ENCODE measurements around the gene DHFR.

Gene DHFR

DNA sequence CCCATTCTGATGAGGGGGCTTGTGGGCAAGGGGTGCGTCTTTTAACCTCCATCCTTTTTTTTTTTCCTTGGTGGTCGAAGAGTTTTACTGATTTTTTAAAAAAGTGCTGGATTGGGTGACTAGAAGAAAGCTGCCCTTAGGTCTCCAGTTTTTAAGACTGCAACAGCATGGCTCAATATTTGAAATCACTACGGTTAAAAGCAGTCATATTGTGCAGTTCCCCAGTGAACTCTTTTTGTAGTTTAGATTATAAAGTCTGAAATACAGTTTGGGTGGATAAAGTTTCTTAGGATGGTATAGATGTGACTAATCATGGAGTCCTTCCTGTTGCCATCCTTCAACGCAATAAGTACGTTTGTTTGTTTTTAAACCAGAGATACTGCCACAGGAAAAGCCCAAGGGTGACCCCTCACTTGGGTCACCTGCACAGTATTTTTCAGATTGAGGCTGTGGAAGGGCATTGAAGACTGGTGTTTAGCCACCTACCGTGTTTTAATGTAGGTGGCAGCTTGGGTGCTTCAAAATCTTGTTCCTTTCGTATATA lies 520 bp upstream of the DHFR start:
- DNase-seq (ENCODE audit: low spot score): no peak

DNA sequence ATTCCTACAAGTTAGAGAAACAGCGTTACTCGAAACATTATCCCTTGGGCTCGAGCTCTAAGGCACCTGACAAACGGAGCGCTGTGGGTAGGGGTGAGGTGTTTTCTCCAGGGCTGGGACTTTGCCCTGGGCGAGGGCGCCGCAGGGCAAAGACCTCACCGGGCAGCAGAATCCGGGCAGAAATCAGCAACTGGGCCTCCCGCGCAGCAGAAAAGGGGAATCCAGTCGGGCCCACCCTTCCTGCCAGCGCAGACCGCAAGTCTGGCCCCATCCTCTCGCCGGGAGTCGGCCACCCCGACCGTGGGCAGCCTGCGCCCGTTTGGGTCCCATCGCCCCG lies 761 bp downstream of the DHFR start:
- no peak for DNase-seq (ENCODE audit: low spot score)

DNA sequence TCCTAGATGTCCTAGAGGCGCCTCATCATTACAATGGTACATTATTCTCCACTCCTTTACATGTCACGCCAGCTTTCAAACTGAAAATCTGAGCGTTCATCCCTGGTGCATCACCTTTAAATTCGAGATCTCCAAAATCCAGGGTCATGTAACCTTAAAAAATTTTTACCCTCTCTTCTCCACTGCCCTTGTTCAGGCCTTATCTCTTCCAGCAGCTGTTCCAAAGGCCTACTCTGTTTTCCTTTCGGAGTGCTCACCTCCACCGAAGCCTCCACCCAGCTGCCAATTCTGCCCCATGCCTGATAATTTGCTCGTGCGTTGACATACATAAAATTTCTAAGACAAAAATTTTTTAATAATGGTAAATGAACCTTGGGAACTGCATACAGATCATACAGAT lies 1.3 kb downstream of the DHFR start:
- no peak for DNase-seq (ENCODE audit: low spot score)

DNA sequence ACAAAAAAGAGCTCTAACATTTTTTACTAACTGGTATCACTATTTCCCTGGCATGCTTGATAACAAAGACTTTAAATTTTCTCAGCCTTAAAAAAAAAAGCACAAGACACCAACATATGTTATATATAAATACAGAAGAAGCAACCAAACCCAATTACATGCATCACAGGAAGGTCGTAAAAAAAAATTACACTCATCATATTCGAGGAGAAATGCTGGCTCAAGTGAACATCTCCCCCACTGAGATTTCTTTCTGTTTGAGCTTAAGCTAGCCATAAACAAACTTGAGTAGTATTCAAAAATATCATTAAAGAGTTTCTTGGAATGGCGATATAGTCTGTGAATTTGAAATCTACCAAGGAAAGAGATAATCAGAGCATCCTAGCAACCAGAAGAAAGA lies 7.9 kb downstream of the DHFR start:
- no peak for DNase-seq (ENCODE audit: low spot score)

DNA sequence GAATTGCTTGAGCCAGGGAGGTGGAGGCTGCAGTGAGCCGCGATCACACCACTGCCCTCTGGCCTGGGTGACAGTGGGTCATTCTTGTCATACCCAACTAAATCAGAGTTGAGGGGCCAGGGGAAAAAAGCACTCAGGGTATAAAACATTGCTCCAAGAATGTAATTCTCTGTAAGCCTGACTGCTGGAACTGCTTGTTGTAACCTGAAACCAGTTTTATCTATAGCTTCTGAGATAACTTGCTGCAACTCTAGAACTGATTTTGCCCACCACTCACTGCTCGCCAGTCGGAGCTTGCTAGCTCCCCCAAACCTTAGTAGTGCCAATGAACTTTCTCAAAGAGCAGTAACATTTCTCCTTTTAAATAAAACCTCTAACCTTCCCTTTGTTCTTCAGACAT lies 9.9 kb downstream of the DHFR start:
- DNase-seq (ENCODE audit: low spot score): no peak

DNA sequence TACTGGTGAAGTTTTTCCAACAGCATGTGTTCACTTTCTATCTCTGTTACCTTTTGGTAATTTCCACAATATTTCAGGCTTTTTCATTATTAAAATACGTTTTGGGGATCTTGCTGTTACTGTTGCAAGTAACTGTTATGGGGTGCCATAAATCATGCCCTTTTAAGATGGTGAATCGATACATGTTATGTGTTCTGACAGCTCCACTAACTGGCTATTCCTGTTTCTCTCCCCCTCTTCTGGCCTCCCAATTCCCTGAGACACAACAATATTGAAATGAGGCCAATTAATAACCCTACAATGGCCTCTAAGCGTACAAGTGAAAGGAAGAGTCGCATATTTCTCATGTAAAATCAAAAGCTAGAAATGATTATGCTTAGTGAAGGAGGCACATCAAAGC lies 13.4 kb downstream of the DHFR start:
- no peak for DNase-seq (ENCODE audit: low spot score)

DNA sequence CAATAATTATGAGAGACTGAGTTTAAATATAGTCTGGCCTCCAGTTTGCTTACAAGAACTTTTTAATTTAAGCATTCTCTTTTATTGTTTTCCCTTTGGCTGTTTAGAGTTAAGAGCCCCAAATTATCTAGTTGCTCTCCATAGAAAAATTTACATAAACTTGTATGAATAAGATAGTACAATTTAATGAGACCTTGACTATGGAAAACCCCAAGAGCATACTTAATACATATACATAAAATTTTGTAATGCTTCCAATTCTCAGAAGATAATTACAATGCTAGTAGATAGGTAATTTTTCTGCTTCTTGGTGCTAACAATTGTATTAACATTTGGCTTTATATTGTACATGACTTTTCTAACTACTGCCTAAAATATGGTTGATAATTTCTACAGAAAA lies 20.6 kb downstream of the DHFR start:
- no peak for DNase-seq (ENCODE audit: low spot score)

DNA sequence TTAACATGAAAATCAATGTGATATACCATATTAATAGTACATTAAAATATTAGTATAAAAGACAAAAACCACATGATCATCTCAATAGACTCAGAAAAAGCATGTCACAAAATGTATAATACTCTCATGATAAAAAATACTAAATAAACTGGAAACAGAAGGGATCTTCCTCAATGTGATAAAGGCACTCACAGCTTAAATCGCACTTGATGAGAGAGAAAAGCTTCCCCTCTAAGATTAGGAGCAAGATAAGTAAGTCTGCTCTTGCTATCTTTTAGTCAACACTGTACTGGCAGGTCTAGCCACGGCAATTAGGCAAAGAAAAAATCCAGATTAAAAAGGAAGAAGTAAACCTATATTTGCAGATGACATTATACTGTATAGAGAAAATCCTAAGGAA lies 22.1 kb downstream of the DHFR start:
- DNase-seq (ENCODE audit: low spot score): no peak

DNA sequence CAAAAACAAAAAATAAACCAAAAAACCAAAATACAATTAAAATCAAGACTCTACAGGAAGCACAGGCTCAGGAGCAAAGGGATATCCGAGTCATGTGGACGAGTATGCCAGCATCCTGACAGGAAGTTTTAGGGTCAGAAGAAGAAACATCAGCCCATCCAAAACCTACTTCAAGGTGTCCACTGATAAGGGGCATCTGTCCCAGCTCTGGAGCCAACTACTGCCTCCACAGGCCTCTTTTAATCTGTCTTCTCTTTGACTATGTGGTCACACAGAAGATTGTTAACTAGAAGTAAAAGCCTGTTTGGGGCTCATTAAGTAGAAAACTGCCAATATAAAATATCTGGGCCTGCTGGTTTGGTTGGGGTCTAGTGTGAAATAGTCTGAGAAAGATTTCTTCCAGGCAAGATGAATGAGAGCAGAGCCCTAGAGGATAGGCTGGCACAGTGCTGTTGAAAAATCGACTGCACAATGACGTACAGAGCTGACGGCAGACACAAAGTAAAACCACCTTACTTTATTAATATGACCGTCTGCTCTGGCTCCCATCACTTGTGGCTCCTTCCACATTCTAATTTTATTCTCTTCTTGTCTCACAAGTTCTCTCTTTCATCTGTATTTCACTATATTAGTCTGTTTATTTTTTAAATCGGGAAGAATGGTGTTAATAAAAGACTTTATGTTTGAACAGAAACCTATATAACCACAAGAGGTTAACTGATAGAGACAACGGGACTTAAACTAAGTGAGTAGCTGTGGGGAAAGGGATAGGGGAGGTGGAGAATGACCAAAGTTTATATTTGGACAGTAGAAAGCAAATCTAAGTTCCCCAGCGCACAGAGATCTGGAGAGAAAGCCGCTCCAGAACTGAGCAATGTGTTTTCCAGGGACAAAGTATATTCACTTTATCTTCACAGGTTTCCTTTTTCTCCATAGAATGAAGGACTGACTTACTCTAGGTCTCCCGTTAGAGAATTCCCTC lies 23.2 kb downstream of the DHFR start:
- no peak for DNase-seq (ENCODE audit: low spot score)

DNA sequence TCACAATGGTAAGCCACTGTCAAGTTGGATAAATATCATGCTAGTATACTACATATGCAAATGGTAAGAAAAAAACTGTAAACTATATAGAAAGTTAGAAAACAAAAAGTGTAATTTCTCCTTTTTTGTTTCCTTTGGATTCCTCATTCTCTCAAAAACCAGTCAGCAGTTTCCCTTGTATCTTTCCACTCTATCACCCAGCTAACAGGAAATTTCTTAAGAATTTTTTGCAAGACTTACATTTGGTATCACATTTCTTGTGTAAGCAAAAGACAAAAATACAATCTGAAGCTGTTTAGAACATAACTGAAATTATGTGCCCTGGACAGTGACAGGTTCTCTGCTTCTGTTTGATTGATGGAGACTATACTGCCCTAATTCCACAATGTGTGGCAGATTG lies 25.5 kb downstream of the DHFR start:
- DNase-seq (ENCODE audit: low spot score): no peak

DNA sequence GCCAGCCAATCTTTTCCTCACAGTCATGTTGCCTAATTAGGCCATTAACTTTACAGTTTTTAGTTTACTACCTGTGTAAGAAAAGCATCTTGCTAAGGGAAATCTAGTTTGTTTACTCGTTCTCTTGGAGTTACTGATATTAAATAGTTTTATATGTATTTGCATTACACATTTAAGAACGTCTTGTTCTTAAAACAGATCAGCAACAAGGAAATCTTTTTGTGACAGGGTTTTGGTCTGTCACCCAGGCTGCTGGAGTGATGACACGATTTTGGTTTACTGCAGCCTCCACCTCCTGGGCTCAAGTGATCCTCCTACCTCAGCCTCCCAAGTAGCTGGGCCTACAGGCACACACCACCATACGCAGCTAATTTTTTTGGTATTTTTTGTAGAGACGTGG lies 29.6 kb downstream of the DHFR start:
- no peak for DNase-seq (ENCODE audit: low spot score)

DNA sequence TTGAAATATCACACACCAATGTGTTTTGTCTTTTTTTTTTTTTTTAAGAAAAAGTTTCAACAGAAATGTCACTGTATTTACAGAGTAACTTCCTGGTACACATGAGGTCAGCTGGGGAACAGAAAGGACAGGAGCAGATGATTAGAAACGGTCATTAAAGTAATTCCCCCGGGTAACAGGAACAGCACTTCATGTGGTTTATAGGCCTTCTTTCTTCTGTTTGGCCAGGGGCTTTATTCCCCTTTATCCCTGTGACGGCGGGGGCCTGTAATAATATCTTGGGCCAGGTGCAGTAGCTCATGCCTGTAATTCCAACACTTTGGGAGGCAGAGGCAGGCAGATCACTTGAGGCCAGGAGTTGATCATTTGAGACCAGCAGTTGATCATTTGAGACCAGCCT lies 30.8 kb downstream of the DHFR start:
- no peak for DNase-seq (ENCODE audit: low spot score)

DNA sequence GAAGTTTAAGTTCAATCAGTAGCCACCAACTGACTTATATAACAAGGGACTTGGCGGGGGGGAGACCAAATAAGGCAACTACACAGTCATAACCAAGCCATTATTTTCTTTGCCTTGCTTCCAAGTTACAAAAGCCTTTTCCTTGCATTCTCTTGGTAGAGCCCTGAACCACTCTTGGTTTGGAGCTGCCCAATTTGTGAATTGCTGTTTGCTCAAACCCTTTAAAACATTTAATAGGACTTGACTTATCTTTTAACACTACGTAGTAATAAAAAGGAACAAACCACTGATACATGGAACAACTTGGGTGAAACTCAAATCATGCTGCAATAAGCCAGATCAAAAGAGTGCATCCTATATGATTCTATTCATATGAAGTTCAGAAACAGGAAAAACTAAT lies 32.0 kb downstream of the DHFR start:
- no peak for DNase-seq (ENCODE audit: low spot score)

DNA sequence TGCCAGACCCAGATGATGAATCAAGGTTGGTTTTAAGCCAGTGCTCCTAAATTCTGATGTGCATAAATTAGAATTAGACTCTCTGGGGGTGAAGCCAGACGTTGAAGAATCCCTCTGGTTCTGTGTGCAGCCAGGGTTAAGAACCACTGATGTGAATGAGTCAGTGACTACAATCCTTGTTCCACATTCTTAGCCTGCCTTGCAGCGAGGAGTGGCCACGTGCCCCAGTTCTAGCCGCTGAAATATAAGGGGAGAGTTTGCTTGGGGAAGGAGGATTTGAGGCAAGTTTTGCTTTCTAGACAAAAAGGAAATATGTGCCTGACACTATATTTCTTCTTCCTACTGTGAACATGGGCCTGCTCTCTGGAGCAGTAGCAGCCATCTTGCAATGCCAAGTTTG lies 34.6 kb downstream of the DHFR start:
- no peak for DNase-seq (ENCODE audit: low spot score)

DNA sequence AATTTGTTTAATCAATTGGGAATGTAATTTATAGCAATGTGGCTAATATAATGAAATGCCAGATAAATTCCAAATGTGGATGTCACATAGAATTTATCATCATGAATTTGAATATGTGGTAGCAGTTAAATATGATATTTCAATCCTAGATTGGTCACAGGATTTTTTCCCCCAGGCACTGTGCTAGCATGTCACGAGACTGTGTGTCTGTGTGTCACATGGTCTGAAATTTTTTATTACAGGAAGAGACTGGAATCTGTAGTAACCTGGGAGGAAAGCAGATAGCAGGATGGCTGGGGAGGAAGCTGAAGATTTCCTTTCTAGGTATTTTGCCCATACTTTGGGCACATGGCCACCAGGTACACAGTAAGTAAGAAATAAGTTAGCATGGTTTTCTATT lies 35.7 kb downstream of the DHFR start:
- DNase-seq (ENCODE audit: low spot score): no peak

DNA sequence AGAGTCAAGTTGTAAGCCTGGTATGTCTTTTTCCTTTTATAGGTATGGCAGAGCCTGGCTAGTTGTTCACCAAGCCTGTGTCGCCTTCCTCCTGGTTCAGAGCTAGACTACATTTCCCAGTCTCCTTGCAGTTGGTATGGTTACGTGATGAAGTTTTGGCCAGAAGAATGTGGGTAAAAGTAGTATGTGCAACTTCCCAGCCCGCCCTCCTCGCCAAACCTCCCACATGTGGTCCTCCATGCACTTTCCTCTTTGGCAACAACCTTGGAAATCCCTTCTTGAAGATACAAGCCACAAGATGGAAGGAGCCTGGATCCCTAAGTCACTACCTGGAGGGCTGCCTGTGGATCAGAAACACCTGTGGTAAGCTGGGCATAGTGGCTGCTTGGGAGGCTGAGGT lies 36.3 kb downstream of the DHFR start:
- no peak for DNase-seq (ENCODE audit: low spot score)

DNA sequence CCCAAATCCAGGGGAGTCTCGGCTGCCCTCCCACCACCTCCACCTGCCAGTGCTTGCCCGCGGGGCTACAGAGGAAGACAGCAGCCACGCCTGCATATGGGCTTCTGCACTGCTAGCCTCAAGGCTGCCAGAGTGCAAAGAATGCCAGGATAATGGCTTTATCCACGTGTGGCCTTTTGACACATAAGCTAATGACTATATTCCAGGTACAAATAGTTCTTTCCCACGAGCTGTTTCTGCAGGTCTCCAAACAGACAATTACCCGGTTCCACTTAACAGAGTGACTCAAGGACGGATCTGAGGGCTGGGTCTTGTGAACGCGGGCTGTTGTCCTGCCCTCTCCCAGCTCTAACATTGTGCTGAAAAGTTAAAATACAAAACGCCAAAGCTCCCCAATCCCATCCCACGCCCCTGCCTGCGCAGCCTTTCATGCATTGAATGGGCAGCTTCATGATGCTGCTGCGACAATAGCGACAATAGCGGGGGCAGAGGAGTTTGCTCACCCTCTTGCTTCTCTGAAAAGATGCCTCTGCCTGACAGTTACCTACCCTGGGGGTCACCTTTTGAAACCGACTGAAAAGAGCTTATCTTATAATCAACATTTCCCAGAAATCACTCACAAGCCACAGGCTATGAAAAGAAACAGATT lies 39.4 kb downstream of the DHFR start:
- DNase-seq (ENCODE audit: low spot score): peak; percentile 6

DNA sequence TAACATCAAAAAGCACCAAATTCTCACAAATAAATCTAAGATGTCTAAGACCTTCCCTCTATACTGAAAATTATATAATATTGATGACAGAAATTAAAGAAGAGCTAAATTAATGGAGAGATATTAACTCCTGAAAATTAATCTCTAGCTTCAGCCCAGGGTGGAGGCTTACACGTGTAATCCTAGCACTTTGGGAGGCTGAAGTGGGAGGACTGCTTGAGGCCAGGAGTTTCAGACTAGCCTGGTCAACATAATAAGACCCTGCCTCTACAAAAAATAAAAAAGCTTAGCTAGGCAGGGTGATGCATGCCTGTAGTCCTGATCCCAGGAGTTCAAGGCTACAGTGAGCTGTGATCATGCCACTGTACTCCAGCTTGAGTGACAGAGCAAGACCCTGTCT lies 45.1 kb downstream of the DHFR start:
- no peak for DNase-seq (ENCODE audit: low spot score)

DNA sequence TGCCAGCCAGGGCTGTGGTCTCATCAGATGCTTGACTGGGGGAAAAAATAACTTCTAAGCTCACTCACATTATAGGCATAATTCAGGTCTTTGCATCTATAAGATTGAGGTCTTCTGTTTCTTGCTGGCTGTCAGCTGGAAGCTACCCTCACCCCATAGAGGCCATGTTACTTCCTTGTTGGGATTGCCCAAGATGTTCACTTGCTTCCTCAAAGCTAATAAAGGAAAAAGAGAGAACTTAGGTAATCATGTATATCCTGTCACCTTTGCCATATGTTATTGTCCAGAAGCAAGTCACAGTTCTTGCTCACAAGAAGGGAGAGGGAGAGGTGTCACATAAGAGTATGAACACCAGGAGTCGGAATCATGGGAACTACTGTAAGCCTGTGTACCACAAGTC lies 46.1 kb downstream of the DHFR start:
- no peak for DNase-seq (ENCODE audit: low spot score)

DNA sequence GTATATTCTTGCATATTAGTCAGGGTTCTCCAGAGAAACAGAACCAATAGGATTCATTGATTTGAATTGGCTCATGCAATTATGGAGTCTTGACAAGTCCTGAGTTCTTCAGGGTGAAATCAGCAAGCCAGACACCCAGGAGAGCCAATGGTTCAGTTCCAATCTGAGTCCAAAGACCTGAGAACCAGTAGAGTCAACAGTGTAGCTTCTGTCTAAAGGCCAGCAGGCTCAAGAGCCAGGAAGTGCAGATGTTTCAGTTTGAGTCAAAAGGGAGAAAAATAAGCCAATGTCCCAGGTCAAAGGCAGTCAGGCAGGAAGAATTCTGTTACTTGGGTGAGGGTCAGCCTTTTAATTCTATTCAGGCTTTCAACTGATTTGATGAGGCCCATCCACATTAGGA lies 47.0 kb downstream of the DHFR start:
- no peak for DNase-seq (ENCODE audit: low spot score)

DNA sequence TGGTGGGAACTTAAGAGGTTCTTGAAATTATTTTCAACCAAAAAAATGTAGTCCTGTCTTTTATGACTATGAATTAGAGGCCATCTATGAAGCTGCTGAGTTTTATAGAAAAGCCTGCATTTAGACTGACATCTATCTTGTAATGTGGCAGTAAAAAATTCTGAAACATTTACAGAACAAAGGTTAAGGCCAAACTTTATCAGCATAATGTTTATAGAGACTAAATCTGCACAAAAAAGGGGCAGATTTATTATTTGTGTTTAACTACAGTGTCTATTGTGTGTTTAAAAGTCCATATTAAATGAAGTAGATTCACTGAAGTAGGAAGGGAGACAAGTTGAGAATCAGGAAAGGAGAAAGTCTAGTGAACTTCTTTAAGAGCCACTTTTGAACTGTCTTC lies 47.4 kb downstream of the DHFR start:
- no peak for DNase-seq (ENCODE audit: low spot score)

DNA sequence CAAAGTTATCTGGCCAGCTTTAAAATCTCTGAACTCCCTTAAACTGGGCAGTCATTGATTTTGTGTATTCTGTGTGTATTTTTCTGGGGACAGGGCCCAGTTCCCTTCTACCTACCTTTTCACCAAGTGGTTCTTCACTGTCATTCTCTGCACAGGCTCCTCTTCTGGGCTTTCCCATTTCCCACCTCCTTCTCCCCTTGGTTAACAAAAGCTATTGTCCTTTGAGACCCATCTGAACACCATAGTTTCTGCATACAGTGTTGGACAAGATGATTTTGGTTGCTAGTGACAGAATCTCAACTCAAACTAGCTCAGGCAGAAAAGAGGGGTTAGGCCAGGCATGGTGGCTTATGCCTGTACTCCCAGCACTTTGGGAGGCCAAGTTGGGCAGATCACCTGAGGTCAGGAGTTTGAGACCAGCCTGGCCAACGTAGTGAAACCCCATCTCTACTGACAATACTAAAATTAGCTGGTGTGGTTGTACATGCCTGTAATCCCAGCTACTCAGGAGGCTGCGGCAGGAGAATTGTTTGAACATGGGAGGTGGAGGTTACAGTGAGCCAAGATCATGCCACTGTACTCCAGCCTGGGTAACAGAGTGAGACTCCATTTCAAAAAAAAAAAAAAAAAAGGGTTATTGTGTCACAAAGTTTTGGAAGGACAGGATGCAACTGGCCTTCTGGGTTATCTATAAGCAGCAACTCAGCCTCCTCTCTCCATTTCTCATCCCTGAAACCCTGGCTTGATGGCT lies 53.7 kb downstream of the DHFR start:
- no peak for DNase-seq (ENCODE audit: low spot score)

DNA sequence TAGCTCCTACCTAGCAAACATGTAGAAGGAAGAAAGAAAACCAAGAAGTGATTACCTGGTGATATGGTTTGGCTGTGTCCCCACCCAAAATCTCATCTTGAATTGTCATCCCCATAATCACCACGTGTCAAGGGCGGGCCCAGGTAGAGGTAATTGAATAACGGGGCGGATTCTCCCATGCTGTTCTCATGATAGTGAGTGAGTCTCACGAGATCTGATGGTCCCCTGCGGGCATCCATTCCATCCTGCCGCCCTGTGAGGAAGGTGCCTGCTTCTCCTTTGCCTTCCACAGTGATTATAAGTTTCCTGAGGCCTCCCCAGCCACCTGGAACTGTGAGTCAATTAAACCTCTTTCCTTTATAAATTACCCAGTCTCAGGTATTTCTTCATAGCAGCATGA lies 57.3 kb downstream of the DHFR start:
- no peak for DNase-seq (ENCODE audit: low spot score)

All from pons (tissue), 1 donor.